GM21717 (cell line): ENCODE data around the gene KRTAP6-2.

Experiments
- ATAC-seq: cut with Tn5 transposase; IDR thresholded peaks from one replicate; pipeline ENCODE4 v1.9.1; 2021; ENCODE audit warnings: mild to moderate bottlenecking, moderate library complexity; ENCODE audit not compliant: unreplicated experiment

KRTAP6-2 gene, protein sequence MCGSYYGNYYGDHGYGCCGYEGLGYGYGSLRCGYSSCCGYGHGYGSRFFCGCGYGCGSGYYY

DNA sequence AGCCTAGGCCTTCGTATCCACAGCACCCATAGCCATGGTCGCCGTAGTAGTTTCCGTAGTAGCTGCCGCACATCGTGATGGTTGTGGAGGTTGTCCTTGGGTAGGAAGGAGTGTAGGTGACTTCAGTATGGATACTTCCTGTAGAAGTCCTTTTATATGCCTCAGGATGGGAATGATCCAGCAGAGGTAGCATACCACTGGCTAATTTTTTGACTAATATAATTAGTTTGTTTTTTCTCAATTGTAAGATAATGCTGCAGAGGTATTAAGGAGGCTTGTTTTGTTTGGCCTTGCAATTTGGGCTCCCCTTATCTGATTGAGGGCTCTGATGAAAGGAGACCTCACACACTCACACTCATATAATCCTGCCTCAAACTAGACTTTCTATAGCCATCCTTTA is at the start of gene KRTAP6-2:
KRTAP6-2 (minus strand) TSS at position 101 of the 400 bp plus-strand sequence; CDS start at position 73, 28 bp downstream.
- ATAC-seq, result no peak

DNA sequence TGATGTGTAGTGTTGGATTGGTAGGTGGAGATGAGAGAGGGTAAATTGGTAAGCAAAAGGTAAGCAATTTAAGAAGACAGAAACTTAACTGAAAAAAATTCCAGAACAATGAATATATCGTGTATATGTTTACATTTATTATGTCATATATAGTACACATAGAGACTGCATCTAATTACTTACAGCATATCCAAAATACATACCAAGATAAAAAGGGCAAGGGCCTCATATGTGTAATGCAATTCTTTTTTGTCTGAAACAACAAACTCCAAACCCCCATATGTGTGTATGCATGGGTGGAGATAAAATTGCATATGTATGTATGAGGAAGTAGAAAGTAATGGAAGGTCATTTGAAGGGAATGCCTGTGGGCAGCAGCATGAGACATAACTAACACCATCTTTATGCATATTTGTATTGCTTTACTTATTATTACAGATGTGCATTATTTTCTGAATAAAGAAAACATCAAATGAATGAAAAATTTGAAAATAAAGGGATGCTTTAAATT is 48.3 kb upstream of the KRTAP6-2 start:
- no peak for ATAC-seq

DNA sequence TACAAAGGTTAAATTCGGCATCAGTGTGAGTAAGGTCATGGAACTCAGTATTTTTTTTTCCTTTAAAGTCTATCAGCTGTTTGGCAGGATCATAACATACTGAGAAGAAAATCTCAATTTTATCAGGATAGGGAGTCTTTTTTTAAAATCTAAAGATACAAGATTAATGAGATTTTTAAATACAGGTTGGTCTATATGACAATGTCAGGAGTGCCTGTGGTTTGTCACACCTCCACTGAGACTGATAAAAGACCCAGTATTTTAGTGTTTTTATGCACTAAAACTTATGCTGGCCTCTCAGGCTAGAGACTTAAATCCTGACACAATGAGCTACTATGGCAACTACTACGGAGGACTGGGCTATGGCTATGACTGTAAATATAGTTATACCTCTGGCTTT is 43.9 kb upstream of the KRTAP6-2 start, which contains the start of gene KRTAP20-3:
KRTAP20-3 (plus strand) TSS at position 301 of the 400 bp plus-strand sequence.
- no peak for ATAC-seq

DNA sequence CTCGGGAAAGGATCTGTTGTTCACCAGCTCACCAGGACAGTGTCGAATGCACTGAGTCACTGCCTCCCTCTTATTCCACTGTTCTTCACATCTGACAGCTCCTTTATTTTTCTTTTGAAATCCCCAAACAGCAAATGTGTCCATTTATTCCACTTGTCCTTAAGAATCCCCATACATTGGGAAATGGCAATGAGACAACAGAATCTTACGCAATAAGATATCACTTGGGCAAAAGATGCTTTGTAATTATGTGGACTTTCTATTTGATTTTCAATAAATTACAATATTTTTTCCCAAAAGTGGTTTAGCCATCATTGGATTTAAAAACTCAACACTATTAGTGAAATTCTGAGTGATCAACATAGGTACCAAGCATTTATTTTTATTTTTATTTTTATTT is 40.0 kb upstream of the KRTAP6-2 start:
- ATAC-seq, result no peak

DNA sequence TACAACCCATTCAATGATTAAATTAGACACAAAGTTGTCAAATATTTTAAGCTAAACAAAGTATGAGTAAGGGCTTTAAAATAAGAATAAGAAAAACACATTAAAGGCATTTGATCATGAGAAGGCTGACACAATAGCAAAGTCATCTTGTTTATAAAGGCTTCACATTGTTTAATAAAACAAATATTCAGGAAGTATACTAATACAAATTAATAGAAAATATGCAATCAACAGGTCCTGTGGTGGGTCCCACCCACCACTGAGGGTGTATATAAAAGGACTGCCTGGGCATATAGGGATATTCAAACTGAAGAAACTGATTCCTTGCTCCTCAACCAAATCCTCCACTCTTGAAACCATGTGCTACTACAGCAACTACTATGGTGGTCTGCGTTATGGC is 36.2 kb upstream of the KRTAP6-2 start, which contains the start of gene KRTAP20-2:
KRTAP20-2 (plus strand) TSS at position 301 of the 400 bp plus-strand sequence; CDS start at position 359, 58 bp downstream.
- ATAC-seq, result no peak

DNA sequence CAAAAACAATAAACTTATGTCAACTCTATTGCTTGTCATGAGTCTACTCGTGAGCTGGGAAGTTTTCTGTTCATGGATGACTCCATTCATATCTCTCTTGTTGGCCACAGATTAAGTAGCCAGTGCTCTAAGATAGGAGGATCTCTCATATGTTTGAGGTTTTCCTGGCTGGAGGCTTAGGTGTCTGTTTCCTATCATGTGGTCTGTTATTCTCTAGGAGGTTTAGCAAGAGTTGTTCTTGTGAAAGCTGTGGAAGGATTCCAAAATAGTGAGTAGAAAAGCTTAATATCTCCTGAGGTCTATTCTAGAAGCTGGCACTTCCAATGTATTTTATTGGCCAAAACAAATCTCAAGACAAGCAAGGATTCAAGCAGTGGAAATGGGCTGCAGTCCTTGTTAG is 30.5 kb upstream of the KRTAP6-2 start:
- no peak for ATAC-seq

DNA sequence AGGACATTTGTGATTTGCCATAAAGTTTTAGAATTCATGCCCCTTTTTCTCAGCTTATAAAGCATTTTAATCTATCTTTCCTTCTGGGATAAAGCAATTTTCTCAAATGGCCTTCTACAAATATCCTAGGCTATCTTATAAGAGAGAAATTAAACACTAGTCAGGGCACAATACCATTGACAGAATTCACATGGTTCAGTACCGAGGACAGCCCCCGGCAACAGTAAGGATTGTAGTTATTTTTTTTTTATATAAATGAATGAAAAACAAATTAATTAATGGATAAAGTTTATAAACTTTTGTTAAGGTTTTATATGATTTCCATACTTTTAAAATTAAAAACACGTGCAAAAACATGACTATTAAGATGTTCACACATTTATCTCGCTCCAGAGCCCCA is 29.4 kb upstream of the KRTAP6-2 start:
- ATAC-seq, result no peak

DNA sequence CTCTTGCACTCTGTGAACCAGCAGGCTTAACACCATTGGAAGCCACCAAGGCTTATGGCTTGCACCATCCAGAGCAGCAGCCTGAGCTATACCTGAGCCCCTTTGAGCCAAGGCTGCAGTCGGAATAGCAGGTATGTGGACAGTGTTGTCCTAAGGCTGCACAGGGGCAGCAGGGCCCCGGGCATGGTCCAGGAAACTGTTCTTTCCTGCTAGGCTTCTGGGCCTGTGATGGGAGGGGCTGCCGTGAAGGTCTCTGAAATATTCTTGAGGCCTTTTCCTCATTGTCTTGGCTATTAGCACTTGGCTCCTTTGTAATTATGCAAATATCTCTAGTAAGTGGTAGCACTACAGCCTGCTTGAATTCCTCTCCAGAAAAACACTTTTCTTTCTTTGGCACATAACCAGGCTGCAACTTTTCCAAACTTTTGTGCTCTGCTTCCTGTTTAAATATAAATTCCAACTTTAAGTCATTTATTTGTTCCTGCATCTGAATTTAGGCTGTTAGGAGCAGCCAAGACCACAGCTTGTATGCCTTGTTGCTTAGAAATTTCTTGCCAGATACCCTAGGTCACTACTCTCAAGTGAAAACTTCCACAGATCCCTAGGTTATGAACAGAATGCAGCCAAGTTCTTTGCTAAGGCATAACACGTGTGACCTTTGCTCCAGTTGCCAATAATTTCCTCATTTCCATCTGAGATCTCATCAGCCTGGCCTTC is 26.9 kb upstream of the KRTAP6-2 start:
- ATAC-seq, result no peak

DNA sequence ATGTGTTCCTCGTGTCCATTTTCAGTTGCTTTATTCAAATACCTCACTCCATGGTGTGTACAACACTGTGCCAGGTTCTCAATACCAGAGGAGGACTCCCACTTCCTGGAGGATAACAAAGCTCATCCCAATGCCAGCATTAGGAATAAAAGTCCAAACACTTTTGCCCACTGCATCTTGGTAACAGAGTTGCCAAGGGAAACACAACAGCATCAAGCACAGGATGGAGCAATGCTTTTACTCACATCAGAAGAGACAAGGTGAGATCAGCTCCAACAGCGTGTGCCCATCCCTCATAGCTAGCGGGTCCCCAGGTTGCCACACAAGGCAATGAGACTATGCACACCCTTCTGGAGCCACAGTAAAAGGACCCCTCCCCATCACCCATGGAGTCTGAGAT is 24.7 kb upstream of the KRTAP6-2 start:
- no peak for ATAC-seq

DNA sequence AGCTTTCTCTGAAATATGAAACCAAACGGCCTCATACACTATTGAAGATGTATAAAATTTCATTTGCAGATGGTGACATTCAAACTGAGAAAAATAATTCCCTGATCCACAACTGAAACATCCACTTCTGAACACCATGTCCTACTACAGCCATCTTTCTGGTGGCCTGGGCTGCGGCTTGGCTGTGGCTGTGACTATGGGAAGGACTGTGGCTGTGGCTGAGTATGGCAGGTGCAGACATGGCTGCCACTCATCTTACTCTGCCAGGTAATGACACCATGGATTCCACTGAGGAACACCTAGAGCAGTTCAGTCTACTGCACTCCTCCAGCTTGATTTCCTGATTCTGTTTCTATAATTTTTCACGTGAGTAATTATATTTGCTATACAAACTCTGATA is 21.8 kb upstream of the KRTAP6-2 start, which contains the start of gene KRTAP20-4:
KRTAP20-4 (plus strand) TSS at position 106 of the 400 bp plus-strand sequence.
- ATAC-seq, result no peak

DNA sequence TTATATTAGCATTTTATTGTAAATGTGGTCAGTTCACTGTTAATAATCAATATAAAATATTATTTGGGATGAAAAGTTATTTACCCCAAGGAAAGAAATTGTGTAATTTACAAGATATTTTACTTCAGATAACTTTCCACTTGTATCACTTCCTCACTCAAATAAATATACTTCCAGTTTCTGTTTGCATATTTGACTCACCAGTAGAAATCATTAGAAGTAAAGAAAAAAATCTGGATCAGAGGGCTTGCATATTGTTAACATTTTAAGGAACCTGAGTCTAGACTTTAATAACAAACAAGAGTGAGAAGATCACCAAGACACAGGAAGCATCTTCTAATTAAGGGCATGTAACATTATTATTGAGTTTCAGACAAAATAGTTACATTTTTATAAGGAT is 21.4 kb upstream of the KRTAP6-2 start:
- no peak for ATAC-seq

DNA sequence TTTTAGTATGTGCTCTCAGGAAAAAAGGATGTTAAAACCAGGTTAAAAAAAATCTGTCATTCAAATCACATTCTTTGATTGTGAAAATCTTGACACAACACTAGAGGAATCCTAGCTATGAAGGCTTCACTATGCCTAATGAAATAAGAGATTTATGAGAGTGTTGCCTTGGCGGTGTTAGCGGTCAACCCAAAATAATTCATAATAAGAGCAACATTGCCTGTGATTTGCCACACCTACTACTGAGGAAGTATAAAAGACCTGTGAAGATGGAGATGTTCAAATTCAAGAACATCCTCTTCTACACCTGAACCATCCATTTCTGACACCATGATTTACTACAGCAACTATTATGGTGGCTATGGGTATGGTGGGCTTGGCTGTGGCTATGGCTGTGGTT is 17.4 kb upstream of the KRTAP6-2 start, which contains the start of gene KRTAP20-1:
KRTAP20-1 (plus strand) TSS at position 301 of the 400 bp plus-strand sequence; CDS start at position 331, 30 bp downstream.
- ATAC-seq, result no peak

DNA sequence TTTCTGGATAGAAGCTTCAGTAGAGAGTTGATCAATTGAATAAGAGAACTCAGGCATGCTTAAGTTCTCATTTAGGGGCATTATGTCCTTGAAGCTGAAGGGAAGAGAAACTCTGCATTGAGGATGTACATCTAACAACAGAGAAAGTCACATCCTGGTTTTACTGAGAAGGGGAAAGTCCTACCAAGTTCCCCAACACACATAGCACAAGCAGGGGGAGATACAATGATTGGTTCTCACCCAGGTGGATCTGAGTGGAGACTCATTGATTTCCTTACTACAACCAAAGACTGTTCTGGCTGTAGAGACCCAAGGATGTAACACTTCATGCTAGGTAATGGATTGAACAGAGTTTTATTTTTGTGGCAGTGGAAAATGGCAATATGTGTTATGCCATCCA is 16.5 kb upstream of the KRTAP6-2 start:
- ATAC-seq, result no peak

DNA sequence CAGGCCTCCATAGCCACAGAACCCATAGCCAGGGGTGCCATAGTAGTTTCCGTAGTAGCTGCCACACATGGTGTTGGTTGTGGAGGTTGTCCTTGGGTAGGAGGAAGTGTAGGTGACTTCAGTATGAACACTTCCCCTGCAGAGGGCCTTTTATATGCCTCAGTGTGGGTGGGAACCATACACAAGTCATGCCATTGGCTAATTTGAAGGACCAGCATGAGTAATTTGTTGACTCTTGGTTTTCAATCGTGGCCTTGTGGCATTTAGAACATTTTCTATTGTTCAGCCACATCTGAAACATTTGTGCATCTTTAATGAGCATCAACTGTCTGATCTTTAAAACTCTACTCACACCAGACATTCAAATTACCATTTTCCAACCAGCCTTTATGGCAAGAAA is 15.1 kb upstream of the KRTAP6-2 start, which contains the start of gene KRTAP6-1:
KRTAP6-1 (minus strand) TSS at position 95 of the 400 bp plus-strand sequence; CDS start at position 69, 26 bp downstream.
- no peak for ATAC-seq

DNA sequence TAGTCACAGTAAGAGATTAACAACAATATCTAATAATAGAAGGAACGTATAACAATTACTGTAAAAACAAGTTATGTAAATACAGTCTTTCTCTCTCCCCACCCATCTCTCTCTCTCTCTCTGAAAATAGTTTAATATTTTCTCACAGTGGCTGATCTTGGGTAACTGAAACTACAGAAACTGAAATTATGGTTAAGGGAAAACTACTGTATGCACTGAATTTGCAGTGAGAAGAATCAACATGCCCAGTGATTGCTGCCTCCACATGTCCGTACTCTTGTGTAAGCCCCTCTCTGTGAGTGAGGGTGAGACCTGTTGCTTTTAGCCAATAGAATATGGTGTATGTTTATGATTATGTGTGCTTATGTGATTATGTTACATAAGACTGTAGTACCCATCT is 13.4 kb upstream of the KRTAP6-2 start:
- ATAC-seq, result no peak

DNA sequence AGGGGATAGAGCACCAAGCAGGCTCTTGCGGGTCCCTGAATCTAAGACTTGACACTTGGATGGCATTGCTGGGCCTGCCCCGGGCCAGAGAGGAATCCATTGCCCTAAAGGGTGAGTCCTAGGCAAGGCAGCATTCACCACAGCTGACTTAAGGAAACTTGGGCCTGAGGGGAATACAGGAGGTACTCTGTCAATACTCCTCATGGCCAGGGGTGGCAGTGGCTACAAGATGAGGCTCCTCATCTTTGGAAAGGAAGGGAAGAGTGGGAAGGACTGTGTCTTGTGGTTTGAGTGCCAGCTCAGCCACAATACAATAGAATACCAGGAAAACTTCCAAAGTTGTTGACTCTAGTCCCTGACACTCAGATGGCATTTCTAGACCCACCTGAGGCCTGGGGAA is 7.3 kb upstream of the KRTAP6-2 start:
- ATAC-seq, result no peak

DNA sequence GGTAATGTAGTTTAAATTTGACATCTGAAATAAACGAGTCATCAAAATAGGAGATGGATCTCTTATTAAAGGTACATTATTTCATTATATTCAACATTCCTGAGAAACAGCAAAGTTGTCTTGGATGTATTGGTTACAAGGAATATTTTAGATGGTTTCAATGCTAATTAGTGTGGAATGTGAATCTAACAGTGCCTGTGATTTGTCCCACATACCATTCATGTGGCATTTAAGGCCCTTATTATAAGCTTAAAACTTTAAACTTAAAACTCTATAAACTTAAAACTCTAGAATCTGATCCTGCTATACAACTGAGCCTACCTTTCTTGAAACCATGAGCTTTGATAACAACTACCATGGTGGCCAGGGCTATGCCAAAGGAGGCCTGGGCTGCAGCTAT is 2.1 kb upstream of the KRTAP6-2 start, which contains the start of gene KRTAP22-1:
KRTAP22-1 (plus strand) TSS at position 301 of the 400 bp plus-strand sequence.
- no peak for ATAC-seq

DNA sequence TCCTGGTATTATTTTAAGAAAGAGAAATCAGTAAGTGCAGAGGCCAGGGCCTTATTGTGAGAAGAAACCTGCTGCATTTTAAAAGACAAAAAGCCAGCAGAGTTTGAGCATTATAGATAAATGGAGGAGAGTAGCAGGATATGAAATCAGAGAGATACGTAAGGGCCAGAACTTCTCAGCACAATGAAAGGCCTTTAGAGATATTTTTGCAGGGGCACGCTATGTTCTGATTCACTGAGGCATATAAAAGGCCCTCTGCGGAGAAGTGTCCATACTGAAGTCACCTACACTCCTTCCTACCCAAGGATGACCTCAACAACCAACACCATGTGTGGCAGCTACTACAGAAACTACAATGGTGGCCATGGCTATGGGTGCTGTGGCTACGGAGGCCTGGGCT is 6.6 kb downstream of the KRTAP6-2 start, which contains the start of gene KRTAP6-3:
KRTAP6-3 (plus strand) TSS at position 301 of the 400 bp plus-strand sequence; CDS start at position 307, 6 bp downstream.
- ATAC-seq, result no peak

DNA sequence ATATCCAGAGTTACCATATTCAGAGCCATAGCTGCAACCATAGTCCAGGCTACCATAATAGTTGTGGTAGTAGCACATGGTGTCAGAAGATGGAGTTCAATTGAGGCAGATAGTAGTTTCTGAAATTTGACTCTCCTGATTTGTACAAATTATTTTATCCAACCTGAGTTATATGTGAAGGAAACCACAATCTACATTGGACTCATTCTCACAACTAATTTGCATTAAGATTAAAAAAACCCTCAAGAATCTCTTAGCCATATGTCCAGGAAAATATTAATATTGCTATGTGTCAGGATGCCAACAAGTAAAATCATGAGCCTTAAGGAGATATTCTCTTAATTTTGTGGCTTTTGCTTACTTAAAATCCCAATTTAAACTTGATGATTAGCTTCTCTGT is 8.4 kb downstream of the KRTAP6-2 start, which contains the start of gene KRTAP22-2:
KRTAP22-2 (minus strand) TSS at position 101 of the 400 bp plus-strand sequence.
- no peak for ATAC-seq

DNA sequence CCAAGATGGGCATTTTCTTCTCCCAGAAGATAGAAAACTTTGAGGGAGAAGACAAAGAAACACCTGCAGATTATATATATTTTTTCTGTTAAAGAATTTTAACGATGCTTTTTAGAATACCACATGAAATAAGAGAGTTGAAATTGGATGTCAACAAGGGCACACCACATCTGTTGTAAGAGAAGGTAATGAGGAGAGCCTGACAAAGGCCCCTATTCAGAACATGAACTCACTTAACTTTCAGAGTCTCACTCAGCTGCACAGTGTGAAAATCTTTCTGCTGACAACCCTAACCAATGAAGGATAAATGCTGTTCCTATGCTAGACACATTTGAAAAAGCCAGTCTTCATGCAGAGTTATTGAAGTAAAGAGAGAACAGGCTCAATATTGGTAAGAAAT is 15.8 kb downstream of the KRTAP6-2 start:
- ATAC-seq, result no peak

DNA sequence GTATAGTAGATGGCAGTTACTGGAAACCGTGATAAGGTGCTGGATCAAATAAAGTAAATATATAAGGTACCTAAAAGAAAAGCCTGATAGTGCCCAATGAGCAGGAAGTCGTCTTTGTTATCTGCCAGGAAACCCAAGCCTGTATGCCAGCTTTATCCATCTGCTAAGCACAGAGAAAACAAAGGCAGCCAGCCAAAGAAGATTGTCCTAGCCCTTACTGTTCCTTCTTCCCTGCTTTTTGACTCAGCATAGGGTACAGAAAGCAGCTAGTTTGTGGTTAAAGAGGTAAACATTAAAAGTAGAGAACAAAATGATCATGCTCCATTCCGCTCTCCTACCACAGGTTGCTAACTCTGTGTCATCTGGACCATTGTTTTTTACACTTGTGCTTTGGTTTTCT is 18.6 kb downstream of the KRTAP6-2 start:
- no peak for ATAC-seq

DNA sequence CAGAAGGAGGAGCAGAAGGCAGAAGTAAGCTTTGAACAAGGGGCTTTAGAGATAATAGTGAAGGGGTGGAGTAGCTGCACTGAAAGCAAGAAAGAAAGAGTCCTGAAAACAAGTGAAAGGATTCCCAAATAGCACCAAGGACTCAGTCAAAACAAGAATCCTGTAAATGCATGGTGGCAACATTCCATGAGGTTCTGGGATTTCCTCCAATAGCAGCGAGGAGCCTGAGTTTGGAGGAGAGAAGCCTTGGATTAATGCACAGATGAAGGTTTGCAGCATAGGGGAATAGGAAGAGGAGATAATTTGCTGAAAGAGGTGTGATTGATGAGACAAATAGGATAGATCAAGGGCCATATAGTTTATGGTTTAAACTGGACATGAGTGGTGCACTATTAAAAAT is 19.4 kb downstream of the KRTAP6-2 start:
- ATAC-seq, result no peak
